Measurements from ENCODE around the gene NYAP2. TPM values are rescaled to one million over a fixed set of nuclear protein-coding genes. Genes with fewer than 3 reads are reported as not detected.

NYAP2 gene
- total RNA-seq, 1 experiment from 2014 or later: not detected

DNA sequence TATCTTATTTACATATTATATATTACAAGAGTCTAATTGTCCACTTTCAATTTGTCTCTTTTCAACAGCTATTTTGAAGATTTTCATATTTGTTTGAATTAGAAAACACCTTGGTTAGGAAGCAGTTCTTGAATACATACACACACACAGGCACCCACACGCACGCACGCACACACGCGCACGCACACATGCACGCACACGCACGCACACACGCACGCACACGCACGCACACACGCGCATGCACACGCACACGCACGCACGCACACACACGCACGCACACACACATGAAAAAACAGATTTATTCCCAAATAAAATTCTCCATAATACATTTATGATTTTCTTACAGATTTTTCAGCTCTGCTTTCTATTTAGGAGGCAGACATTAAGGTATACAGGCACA is 220.7 kb downstream of the NYAP2 start:
- no peak for DNase-seq
- Histone ChIP-seq H3K4me3 (ENCODE audit: insufficient read depth, low read depth, low read length) (no peak overlapping the region), H3K36me3 (replicated peaks; ENCODE audit: control insufficient read depth, insufficient read depth, low read length) (no peaks in the 10 kb centered on the region), H3K27me3 (ENCODE audit: control insufficient read depth, insufficient read depth, low read length) (no peaks in the 10 kb centered on the region)

DNA sequence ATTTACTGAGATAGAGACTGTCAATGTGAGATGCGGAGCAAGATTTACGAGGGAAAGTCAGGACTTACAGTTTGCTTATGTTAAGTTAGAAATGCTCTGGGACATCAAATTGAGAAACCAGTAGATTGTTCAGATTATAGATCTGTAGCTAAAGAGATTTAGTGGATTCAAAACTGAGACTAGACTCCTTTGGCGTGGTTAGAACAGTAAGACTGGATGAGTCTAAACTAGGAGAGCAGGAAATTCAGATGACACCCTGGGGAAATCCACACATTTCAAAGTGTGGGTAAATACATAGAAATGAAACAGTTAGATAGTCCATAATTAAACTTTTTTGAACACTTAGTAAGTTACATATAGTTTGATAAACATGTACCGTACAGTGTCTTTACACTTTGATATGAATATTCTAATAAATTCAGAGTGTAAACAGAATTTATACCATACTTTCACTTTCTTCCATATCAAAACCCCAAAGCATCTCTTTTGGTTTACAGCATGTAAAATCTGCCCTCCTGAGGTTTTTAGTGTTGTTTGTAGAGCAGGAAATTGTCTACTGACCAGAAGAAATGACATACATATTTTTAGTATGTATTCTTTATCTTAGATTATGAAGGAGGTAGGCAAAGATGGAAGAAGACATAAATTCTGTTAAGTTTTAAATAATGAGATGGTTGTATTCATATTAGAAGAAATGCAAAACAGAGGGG is 231.5 kb downstream of the NYAP2 start:
- H3K36me3 ChIP-seq (replicated peaks; ENCODE audit: control insufficient read depth, insufficient read depth, low read length): no peaks in the 10 kb centered on the region

DNA sequence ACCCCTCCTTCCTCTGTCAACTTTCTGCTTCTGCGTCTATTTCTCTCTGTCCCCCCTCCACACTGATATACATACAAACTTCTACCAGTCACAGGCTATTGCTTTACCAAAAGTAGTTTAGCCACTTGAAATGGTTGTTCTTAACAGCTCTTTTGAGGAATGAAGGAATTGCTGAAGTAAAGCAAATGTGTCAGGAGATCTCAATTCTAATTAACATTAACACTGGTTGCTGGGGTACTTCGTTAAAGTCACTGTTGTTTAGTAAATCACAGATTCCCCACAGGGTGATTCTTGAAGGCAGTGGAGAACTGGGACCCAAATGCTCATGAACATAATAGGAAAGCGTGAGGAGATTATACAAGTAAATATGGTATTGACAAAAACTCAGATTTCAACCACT is 232.8 kb downstream of the NYAP2 start:
- no peaks in the 10 kb centered on the region for H3K27me3 ChIP-seq (ENCODE audit: control insufficient read depth, insufficient read depth, low read length)
- DNase-seq: no peak
- no peaks in the 10 kb centered on the region for H3K36me3 ChIP-seq (replicated peaks; ENCODE audit: control insufficient read depth, insufficient read depth, low read length)
- no peak overlapping the region for H3K4me3 ChIP-seq (ENCODE audit: insufficient read depth, low read depth, low read length)

More for the DNA sequence above, 231.5 kb downstream of the NYAP2 start:
- DNase-seq: no peak
- Histone ChIP-seq H3K27me3 (ENCODE audit: control insufficient read depth, insufficient read depth, low read length) (no peaks in the 10 kb centered on the region), H3K4me3 (ENCODE audit: insufficient read depth, low read depth, low read length) (no peak overlapping the region)

DNA sequence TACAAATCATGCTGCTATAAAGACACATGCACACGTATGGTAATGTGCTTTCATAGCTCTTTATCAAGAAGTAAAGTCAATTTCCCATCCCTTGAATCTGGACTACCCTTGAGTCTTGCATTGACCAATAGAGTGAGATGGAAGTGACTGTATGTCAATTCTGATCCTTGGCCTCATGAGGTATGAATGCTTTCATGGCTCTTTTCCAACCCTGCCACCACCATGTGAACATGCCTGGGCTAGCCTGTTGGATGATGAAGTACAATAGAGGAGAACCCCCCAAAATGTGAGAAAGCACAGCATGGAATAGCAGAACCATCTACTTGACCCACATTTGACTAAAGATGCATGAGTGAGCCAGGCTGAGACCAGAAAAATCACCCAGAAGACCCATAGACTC is 237.0 kb downstream of the NYAP2 start:
- H3K36me3 ChIP-seq (replicated peaks; ENCODE audit: control insufficient read depth, insufficient read depth, low read length): no peaks in the 10 kb centered on the region
- no peak for DNase-seq
- no peaks in the 10 kb centered on the region for H3K27me3 ChIP-seq (ENCODE audit: control insufficient read depth, insufficient read depth, low read length)
- H3K4me3 ChIP-seq (ENCODE audit: insufficient read depth, low read depth, low read length): no peak overlapping the region

DNA sequence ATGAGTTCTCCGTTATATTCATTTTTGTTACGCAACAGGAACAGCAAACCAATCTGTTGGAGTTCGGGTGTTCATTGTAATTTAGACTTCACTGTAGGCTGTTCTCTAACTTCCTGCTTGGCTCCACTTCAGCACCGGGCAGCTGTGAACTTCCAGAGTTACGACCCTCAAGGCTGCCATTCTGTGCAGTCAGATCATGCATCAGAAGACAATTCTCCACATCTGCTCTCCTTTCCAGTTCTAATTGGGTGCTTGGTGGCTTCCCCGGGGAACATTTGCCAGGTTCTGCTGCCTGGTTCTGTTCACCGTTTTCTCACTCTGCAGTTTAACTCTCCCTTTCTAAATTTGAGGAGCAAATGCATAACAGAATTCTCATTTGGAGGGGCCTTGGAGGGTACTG is 237.7 kb downstream of the NYAP2 start:
- no peak overlapping the region for H3K4me3 ChIP-seq (ENCODE audit: insufficient read depth, low read depth, low read length)
- no peak for DNase-seq
- no peaks in the 10 kb centered on the region for H3K36me3 ChIP-seq (replicated peaks; ENCODE audit: control insufficient read depth, insufficient read depth, low read length)
- H3K27me3 ChIP-seq (ENCODE audit: control insufficient read depth, insufficient read depth, low read length): no peaks in the 10 kb centered on the region

DNA sequence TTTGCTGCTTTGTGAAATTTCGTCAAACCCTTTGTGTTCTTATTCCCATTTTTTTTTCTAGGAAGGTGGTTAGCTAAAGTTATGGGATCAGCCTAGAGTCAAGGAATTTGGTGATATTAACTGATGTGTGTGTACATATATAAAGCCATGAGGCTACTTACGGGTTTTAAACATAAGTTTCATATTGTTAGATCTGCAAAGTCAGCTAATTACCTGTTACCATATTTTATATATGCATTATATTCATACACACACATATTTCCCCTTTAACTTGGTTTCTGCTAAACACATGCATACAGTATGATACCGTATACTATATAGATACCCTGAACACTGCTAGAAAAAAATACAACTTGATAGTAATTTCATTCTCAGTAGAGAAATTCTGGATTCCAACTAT is 241.0 kb downstream of the NYAP2 start:
- H3K36me3 ChIP-seq (replicated peaks; ENCODE audit: control insufficient read depth, insufficient read depth, low read length): no peaks in the 10 kb centered on the region
- no peaks in the 10 kb centered on the region for H3K27me3 ChIP-seq (ENCODE audit: control insufficient read depth, insufficient read depth, low read length)
- no peak for DNase-seq
- no peak overlapping the region for H3K4me3 ChIP-seq (ENCODE audit: insufficient read depth, low read depth, low read length)

DNA sequence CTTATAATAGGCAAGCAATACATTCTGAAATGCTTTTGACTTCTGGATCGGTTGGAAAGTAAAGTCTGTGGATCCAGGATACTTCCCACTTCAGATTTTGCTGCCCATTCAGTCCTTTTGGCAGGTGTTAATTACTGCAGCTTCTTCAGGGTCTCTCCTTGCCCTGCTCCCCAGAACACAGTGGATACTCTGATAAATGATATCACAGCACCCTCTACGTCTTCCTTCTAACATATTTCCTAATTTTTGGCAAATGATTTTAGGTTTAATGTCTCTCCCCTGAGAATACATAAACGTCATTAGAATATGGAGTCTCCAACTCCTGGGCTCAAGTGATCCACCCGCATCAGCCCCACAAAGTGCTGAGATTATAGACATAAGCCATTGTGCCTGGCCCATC is 249.8 kb downstream of the NYAP2 start:
- H3K27me3 ChIP-seq (ENCODE audit: control insufficient read depth, insufficient read depth, low read length): no peaks in the 10 kb centered on the region
- no peak for DNase-seq
- no peak overlapping the region for H3K4me3 ChIP-seq (ENCODE audit: insufficient read depth, low read depth, low read length)
- no peaks in the 10 kb centered on the region for H3K36me3 ChIP-seq (replicated peaks; ENCODE audit: control insufficient read depth, insufficient read depth, low read length)

DNA sequence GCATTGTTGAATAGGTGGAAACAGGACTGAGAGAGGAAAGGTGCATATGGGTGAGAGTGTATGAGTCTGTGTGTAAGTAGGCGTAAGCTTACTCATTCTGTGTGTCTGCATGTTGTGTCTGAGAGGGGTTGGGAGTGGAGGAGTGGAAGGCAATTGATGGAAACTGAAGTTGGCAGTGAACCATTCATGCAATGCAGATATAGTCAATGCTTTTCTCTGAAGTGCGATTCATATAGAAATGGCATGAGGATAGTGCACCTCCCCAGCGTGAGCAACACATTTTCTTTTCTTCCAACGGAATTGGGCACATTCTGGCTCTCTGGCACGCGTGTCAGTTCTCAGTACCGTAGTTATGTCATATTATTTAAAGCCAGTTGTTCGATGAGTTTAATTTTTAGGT is 250.5 kb downstream of the NYAP2 start:
- no peaks in the 10 kb centered on the region for H3K36me3 ChIP-seq (replicated peaks; ENCODE audit: control insufficient read depth, insufficient read depth, low read length)
- no peak overlapping the region for H3K4me3 ChIP-seq (ENCODE audit: insufficient read depth, low read depth, low read length)
- no peaks in the 10 kb centered on the region for H3K27me3 ChIP-seq (ENCODE audit: control insufficient read depth, insufficient read depth, low read length)
- DNase-seq: no peak

DNA sequence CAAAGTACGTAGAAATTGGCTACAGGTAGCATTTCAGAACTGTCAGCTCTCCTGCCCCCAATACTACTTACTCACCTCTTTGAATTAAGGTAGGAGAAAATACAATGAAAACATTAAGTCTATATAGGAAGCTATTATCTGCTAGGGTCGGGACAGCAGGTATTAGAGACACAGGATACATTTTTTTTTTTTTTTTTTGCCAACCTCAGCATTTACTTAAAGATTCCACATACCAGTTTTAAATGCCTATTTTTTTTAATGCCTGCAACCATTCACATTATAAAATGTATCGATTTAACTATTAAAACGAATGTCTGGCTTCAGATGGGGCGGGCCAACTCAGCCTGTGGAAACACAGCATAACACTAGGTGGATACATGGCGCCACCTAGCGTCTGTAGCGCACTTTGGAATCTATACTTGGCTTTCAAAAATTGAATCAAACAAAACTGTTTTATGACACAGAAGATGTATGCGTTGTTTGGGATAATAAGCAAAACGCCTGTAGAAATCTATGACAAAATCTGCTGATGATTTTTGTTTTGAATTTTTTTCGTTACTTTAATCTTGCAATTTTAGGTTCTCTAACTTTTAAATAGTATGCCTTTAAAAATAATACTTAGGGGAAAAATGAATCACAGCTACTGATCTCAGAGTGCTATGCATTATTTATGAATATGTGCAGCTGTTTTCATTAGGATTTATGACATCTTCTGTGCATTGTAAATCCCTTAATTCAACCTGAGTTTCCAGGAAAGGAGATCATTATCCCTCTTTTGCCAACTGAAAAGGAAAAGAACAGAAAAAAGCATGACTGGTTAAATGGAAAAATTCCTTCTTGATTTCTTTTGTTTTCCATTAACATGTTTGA is 261.0 kb downstream of the NYAP2 start:
- Histone ChIP-seq H3K36me3 (replicated peaks; ENCODE audit: control insufficient read depth, insufficient read depth, low read length) (no peaks in the 10 kb centered on the region), H3K27me3 (ENCODE audit: control insufficient read depth, insufficient read depth, low read length) (no peaks in the 10 kb centered on the region), H3K4me3 (ENCODE audit: insufficient read depth, low read depth, low read length) (no peak overlapping the region)
- DNase-seq: peak; percentile 46

DNA sequence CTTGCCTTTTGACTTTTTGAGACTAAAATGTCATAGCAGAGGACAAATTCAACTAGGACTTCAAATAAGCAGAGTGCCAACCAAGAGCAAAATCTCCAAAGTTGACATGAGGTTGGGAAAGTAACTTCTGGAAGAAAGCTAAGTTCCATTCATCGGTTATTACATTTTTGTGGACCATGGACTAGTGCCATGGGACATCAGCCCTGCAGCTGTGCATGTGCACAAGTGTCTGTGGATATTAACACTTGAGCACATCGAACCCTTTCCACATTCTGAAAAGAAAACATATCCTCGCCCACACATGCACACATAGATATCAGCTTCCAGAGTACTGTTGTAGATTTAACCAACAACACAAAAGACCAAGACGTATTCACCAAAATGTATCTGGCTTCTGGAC is 262.6 kb downstream of the NYAP2 start:
- DNase-seq: no peak
- H3K36me3 ChIP-seq (replicated peaks; ENCODE audit: control insufficient read depth, insufficient read depth, low read length): no peaks in the 10 kb centered on the region
- H3K4me3 ChIP-seq (ENCODE audit: insufficient read depth, low read depth, low read length): no peak overlapping the region
- H3K27me3 ChIP-seq (ENCODE audit: control insufficient read depth, insufficient read depth, low read length): no peaks in the 10 kb centered on the region

DNA sequence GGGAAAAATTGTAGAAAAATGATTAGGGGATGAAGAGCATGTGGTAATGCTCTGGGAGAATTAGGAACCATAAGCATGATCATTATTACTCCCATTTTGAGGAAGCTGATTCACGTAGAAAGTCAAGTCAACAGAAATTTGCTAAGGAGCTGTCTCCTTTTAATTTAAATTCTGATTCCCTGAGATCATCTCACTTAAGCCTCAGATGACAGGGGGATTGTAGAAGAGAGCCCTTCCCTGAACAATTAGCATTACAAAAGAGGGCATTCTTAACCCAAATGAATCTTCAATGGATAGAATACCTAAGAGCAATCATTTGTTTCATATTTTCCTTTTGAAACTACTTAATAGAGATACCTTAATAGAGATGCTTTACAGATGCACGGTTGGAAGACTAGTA is 267.9 kb downstream of the NYAP2 start:
- Histone ChIP-seq H3K27me3 (ENCODE audit: control insufficient read depth, insufficient read depth, low read length) (no peaks in the 10 kb centered on the region), H3K36me3 (replicated peaks; ENCODE audit: control insufficient read depth, insufficient read depth, low read length) (no peaks in the 10 kb centered on the region), H3K4me3 (ENCODE audit: insufficient read depth, low read depth, low read length) (no peak overlapping the region)
- peak; percentile 20 for DNase-seq

DNA sequence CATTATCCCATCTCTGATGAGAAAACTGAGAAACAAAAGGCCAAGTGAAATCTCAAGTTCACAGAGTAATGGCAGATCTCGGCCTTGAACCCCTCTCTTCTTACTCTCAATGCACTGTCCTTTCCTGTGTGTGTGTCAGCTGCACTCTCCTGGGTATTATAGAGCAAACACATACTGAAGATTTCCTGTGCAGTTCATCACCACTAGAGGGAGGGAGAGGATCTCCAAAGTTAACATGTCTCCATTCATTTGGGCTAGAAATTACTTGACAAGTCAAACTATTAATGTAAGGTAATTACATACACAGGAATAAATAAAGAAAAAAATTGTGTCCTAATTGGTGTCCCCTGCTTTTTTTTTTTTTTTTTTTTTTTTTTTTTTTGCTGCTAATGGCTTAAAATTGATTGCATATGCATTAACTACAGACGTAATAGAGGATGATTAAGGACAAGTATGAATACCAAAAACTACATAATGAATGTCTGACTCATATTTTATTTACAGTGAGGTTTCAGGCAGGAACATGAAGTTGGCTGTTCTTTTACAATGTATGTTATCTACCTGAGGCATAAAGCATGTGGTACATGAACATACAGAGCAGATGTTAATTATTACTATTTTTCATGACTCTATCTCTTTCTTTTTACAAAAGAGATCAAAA is 269.2 kb downstream of the NYAP2 start:
- DNase-seq: peak; percentile 14
- Histone ChIP-seq H3K36me3 (replicated peaks; ENCODE audit: control insufficient read depth, insufficient read depth, low read length) (no peaks in the 10 kb centered on the region), H3K4me3 (ENCODE audit: insufficient read depth, low read depth, low read length) (no peak overlapping the region), H3K27me3 (ENCODE audit: control insufficient read depth, insufficient read depth, low read length) (no peaks in the 10 kb centered on the region)

DNA sequence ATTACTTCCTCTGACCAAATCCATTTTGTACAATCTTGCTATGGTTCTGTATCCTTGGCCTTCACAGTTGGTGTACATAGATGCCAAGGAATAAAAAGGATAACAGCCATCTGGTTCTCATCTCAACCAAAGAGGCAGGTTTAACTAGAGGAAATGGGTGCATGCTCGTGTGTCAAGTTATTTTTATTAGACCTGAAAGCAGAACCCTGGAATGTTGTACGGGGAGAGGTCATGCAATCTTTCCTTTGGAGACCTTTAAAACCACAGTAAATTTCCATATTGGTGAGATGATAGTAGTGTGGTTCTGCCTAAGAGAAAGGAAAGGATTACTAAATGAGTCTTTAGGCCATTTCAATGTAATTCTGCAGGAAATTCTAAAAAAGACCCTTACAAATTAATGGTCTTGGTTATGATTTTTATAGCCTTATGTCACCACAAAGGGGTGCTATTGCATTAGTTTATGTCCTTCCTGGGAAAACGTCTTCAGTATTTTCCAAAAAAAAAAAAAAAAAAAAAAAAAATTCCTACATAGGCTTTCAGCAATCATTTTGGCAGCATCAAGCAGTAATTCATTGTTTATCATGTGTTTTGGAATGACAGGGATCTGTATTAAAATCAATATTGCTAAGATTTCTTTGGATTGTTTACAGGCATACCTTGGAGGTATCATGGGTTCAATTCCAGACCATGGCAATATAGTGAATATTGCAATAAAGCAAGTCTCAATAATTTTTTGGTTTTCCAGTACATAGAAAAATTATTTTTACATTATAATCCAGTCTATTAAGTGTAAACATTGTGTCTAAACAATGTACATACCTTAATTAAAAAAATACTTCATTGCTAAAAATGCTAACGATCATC is 270.8 kb downstream of the NYAP2 start:
- no peaks in the 10 kb centered on the region for H3K36me3 ChIP-seq (replicated peaks; ENCODE audit: control insufficient read depth, insufficient read depth, low read length)
- H3K27me3 ChIP-seq (ENCODE audit: control insufficient read depth, insufficient read depth, low read length): no peaks in the 10 kb centered on the region
- DNase-seq: no peak

DNA sequence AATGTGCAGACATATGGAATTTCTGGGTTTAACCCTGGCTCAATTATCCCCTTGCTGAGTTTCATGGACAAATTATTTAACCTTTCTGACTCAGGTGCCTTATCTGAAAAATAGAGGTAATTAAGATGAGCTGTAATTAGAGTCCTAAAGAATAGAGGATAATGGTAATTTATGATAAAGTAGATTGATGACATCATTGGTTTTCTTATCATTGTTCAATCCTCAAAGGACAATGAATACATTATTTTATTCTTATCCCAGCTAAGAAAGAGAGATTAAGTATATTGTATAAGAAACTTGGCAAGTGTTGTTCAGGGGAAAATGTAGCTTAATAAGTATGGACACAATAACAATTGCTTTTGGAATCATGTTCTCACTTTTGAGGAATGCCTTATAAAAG is 279.3 kb downstream of the NYAP2 start:
- H3K36me3 ChIP-seq (replicated peaks; ENCODE audit: control insufficient read depth, insufficient read depth, low read length): no peaks in the 10 kb centered on the region
- no peak for DNase-seq
- no peak overlapping the region for H3K4me3 ChIP-seq (ENCODE audit: insufficient read depth, low read depth, low read length)
- no peaks in the 10 kb centered on the region for H3K27me3 ChIP-seq (ENCODE audit: control insufficient read depth, insufficient read depth, low read length)

More for the DNA sequence above, 270.8 kb downstream of the NYAP2 start:
- H3K4me3 ChIP-seq (ENCODE audit: insufficient read depth, low read depth, low read length): no peak overlapping the region
